Neural cell (in vitro differentiated cells): ENCODE results near the gene COPA.

ENCODE experiments used
- CTCF ChIP-seq: fragments of 450-650 bp; IDR thresholded peaks from 2 replicates; pipeline ENCODE4 v1.5.1; 2014; ENCODE audit warnings: antibody characterized with exemption, mild to moderate bottlenecking, moderate library complexity; ENCODE audit not compliant: poor library complexity, severe bottlenecking
- EP300 ChIP-seq: fragments of 450-650 bp; conservative IDR thresholded peaks from 2 replicates; pipeline ENCODE4 v1.6.1; 2014; ENCODE audit warnings: antibody characterized with exemption, mild to moderate bottlenecking, moderate library complexity; ENCODE audit not compliant: poor library complexity, severe bottlenecking
- EZH2 ChIP-seq: fragments of 200-600, 300-800 bp; shearing (Covaris generic), sonication (generic); IDR thresholded peaks from 2 replicates; pipeline ENCODE4 v1.6.1; 2014; ENCODE audit warnings: antibody characterized with exemption, low read length, borderline replicate concordance, mild to moderate bottlenecking; ENCODE audit not compliant: insufficient read depth, poor library complexity, severe bottlenecking
- RAD21 ChIP-seq: fragments of 450-650 bp; conservative IDR thresholded peaks from 2 replicates; pipeline ENCODE4 v1.6.1; 2014; ENCODE audit warnings: antibody characterized with exemption, mild to moderate bottlenecking, moderate library complexity

DNA sequence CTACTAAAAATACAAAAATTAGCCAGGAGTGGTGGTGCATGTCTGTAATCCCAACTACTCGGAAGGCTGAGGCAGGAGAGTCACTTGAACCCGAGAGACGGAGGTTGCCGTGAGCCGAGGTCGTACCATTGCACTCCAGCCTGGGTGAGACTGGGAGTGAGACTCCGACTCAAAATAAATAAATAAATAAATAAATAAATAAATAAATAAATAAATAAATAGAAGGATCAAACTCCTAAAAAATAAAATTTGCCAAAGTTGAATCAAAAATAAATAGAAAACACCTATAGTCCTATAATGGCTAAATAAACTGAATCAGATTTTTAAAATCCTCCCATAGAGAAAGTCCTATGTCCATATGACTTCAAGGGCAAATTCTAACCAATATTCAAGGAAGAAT, 42.9 kb downstream of the COPA start:
- TF ChIP-seq RAD21 (no peak), CTCF (no peak), EZH2 (no peak), EP300 (no peak)
